ENCODE measurements around the gene CDK5RAP3. TPM values are rescaled to one million over a fixed set of nuclear protein-coding genes. Genes with fewer than 3 reads are reported as not detected.
A peak's percentile ranks its signal among the peaks of the same experiment; 100 is the strongest.

The CDK5RAP3 gene
- total and polyA plus RNA-seq, 2 of the 13 experiments (the other 11 are each of a cell fraction or from before 2014, with no cell fraction given): 128 to 154 TPM

GRCh38 chr17:48024149-48025039 lies 53.5 kb downstream of the CDK5RAP3 start (continued):
- TF ChIP-seq FIP1L1 (IDR thresholded peaks at IDR 0.05; ENCODE audit: borderline replicate concordance, insufficient read depth, low read depth, low read length) (no peak), NAIF1 (CRISPR knock-in tag; IDR thresholded peaks at IDR 0.05; ENCODE audit: borderline replicate concordance) (peak; percentile 44; the same call in 1 of the 2 replicates), SRSF1 (optimal IDR thresholded peaks at IDR 0.05; ENCODE audit: low read depth, low read length) (peak; percentile 76), CBFB (CRISPR knock-in tag; IDR thresholded peaks at IDR 0.05) (no peak), ZNF75D (CRISPR knock-in tag; IDR thresholded peaks at IDR 0.05; ENCODE audit: borderline replicate concordance) (0 out of 2 replicates have a peak, but pooled peaks have one; percentile 48), ZNF768 (CRISPR knock-in tag; IDR thresholded peaks at IDR 0.05) (0 out of 2 replicates have a peak, but pooled peaks have one; percentile 8), CHD4 (IDR thresholded peaks at IDR 0.05; ENCODE audit: borderline replicate concordance, low read length) (peak; percentile 71), IKZF4 (CRISPR knock-in tag; IDR thresholded peaks at IDR 0.05; ENCODE audit: borderline replicate concordance, low read depth, not compliant biosample characterization) (peak; percentile 23), NFE2L1 (CRISPR knock-in tag; IDR thresholded peaks at IDR 0.05; ENCODE audit: borderline replicate concordance) (no peak), ZC3H4 (CRISPR knock-in tag; IDR thresholded peaks at IDR 0.05; ENCODE audit: borderline replicate concordance) (no peak), ISL2 (CRISPR knock-in tag; IDR thresholded peaks at IDR 0.05) (0 out of 2 replicates have a peak, but pooled peaks have one; percentile 37), ZNF556 (CRISPR knock-in tag; IDR thresholded peaks at IDR 0.05; ENCODE audit: borderline replicate concordance) (peak; percentile 64; the same call in 1 of the 2 replicates), ZNF333 (CRISPR knock-in tag; IDR thresholded peaks at IDR 0.05; ENCODE audit: borderline replicate concordance) (peak; percentile 74; the same call in 1 of the 2 replicates), UBTF (CRISPR knock-in tag; IDR thresholded peaks at IDR 0.05) (peak; percentile 9; the same call in 1 of the 2 replicates), WIZ (CRISPR knock-in tag; IDR thresholded peaks at IDR 0.05) (no peak), JUN (CRISPR knock-in tag; IDR thresholded peaks at IDR 0.05) (no peak), ARNTL (CRISPR knock-in tag; IDR thresholded peaks at IDR 0.05) (0 out of 2 replicates have a peak, but pooled peaks have one; percentile 25), RCOR2 (CRISPR knock-in tag; IDR thresholded peaks at IDR 0.05) (peak; percentile 42; the same call in 1 of the 2 replicates)
- TF ChIP-seq, protein P1, sequence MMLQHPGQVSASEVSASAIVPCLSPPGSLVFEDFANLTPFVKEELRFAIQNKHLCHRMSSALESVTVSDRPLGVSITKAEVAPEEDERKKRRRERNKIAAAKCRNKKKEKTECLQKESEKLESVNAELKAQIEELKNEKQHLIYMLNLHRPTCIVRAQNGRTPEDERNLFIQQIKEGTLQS (CRISPR knock-in tag; IDR thresholded peaks at IDR 0.05): no peak
- TF ChIP-seq, protein P2, sequence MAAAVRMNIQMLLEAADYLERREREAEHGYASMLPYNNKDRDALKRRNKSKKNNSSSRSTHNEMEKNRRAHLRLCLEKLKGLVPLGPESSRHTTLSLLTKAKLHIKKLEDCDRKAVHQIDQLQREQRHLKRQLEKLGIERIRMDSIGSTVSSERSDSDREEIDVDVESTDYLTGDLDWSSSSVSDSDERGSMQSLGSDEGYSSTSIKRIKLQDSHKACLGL (CRISPR knock-in tag; IDR thresholded peaks at IDR 0.05): 0 out of 2 replicates have a peak, but pooled peaks have one; percentile 78
- TF ChIP-seq, protein P3, sequence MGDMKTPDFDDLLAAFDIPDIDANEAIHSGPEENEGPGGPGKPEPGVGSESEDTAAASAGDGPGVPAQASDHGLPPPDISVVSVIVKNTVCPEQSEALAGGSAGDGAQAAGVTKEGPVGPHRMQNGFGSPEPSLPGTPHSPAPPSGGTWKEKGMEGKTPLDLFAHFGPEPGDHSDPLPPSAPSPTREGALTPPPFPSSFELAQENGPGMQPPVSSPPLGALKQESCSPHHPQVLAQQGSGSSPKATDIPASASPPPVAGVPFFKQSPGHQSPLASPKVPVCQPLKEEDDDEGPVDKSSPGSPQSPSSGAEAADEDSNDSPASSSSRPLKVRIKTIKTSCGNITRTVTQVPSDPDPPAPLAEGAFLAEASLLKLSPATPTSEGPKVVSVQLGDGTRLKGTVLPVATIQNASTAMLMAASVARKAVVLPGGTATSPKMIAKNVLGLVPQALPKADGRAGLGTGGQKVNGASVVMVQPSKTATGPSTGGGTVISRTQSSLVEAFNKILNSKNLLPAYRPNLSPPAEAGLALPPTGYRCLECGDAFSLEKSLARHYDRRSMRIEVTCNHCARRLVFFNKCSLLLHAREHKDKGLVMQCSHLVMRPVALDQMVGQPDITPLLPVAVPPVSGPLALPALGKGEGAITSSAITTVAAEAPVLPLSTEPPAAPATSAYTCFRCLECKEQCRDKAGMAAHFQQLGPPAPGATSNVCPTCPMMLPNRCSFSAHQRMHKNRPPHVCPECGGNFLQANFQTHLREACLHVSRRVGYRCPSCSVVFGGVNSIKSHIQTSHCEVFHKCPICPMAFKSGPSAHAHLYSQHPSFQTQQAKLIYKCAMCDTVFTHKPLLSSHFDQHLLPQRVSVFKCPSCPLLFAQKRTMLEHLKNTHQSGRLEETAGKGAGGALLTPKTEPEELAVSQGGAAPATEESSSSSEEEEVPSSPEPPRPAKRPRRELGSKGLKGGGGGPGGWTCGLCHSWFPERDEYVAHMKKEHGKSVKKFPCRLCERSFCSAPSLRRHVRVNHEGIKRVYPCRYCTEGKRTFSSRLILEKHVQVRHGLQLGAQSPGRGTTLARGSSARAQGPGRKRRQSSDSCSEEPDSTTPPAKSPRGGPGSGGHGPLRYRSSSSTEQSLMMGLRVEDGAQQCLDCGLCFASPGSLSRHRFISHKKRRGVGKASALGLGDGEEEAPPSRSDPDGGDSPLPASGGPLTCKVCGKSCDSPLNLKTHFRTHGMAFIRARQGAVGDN (CRISPR knock-in tag; IDR thresholded peaks at IDR 0.05): peak; percentile 52; the same call in 1 of the 2 replicates
